GM19328 (cell line): ENCODE data around the gene MLH3.
"Not testable (repeated sequence)": the region's sequence is repeated elsewhere in the genome, so short reads cannot be mapped to it uniquely, and the experiment has no call there.

ENCODE experiments used
- ATAC-seq: cut with Tn5 transposase; IDR thresholded peaks from one replicate; pipeline ENCODE4 v1.9.1; 2021; ENCODE audit warnings: mild to moderate bottlenecking, moderate library complexity; ENCODE audit not compliant: unreplicated experiment

The MLH3 gene

DNA sequence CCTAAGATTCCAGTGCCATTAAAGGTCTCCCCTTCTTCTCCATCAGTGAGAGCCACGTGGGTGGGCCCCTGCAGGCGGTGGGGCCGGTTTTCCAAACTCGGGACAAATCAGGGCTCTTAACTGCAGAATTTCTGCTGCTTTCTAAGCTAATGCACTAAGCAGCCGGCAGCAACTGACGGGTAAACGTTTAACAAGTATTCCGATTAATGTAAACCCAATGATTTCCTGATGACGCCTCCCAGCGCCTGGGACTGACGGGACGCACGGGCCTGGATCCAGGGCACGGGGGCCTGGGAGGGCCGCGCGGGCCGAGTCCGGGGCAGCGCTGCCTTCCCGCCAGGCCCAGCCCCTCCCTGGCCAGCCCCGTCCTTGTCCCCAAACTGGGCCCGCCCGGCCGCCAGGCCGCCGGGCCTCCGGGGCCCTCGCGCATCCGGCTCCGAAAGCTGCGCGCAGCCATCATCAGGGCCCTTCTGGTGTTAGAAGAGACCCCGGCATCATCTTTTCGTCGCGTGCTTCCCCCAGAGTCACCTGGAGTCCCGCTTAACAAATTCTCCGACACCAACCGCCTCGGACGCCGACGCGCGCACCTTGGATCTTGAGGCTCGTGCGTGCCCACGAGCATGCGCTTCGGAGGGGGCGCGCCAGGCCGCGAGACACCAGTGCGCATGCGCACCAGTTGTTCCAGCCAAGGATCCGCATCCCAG lies at the start of gene MLH3:
Gene MLH3, minus strand, starts transcription at position 616 of the 704 bp plus-strand sequence. CDS start 1,812 bp downstream, outside the sequence.
- no peak for ATAC-seq

GRCh38 chr14:75098682-75099081 lies 47.4 kb upstream of the MLH3 start:
- no peak for ATAC-seq

DNA sequence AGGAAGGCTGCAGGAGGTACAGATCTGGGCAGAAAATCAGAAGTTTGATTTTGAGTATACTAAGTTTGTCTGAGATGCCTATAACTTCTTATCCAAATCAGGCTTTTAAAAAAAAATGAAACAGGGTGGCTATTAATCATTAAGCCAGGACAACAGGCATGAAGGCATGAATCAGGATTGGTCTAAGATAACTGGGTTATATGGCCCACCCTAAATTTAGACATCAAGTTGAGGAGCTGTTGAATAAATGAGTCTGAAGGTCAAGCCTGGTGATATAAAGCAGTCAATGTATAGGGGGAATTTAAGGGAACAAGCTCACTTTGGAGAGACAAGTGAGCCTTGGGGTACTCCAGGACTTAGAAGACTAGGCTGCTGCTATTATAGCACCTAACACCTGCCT lies 46.9 kb upstream of the MLH3 start:
- ATAC-seq, result no peak

DNA sequence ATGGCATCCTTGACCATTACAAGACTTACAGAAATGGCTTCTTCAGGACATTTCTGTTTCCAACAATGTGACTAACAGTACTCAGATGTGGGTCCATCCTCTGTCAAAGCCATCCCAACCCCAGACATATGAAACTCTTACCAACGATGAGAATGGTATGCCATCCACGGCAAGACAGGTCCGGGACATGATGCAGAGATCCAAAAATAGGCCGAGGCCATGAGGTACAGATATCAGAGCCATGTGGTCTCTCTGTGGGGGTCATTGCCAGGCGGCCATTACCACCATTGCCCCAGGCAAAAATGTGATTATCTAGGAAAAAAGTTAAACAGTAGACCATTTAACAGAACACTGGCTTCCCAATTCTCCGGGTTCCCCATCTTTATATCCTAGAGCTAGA lies 45.7 kb upstream of the MLH3 start:
- ATAC-seq, result no peak

DNA sequence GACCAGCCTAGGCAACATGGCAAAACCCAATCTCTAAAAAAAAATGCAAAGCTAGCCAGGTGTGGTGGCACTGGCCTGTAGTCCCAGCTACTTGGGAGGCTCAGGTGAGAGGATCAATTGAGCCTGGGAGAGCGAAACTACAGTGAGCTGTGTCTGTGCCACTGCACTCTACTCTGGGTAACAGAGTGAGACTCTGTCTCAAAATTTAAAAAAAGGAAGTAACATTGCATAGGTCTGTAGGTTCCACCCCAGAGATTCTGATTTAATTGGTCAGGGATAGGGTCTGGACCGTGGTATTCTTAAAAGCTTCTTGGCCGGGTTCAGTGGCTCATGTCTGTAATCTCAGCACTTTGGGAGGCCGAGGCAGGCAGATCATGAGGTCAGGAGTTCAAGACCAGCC lies 44.4 kb upstream of the MLH3 start:
- no peak for ATAC-seq

- ATAC-seq, result no peak
Measured at GRCh38 chr14:75094896-75095295, 43.6 kb upstream of the MLH3 start.

GRCh38 chr14:75092698-75093097 lies 41.4 kb upstream of the MLH3 start:
- ATAC-seq, result no peak

- ATAC-seq, result no peak
Measured at GRCh38 chr14:75091251-75091650, 40.0 kb upstream of the MLH3 start.

GRCh38 chr14:75090353-75090752 lies 39.1 kb upstream of the MLH3 start:
- ATAC-seq, result no peak

DNA sequence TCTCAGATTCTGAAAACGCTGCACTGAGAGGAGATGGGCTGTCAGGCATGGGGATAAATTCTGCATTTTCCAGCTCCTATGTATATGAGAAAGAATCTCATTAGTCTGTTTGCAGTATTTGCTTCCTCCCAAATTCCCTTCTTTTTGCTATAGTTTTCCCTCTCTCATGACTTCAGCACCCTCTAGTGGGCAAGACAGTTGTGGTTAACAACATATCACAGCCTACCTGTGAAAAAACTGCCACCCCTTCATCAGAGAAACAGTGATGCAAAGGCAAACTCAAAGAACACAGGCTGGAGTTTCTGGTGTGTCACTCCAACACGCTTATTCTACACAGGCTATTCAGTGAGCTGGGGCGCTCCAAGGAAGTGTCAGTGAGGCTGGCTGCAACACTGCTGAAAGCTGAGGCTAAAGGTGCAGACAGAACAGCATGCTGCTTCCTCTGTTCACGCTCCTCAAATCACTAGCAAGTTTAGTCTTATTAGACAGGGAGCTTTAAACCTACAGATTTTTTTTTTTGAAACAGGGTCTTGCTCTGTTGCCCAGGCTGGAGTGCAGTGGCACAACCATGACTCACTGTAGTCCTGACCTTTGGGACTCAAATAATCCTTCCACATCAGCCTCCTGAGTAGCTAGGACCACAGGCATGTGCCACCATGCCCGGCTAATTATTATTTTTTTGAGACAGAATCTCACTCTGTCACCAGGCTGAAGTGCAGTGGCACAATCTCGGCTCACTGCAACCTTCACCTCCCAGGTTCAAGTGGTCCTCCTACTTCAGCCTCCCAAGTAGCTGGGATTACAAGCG lies 37.5 kb upstream of the MLH3 start:
- ATAC-seq, result no peak

GRCh38 chr14:75088153-75088552 lies 36.9 kb upstream of the MLH3 start:
- no peak for ATAC-seq

DNA sequence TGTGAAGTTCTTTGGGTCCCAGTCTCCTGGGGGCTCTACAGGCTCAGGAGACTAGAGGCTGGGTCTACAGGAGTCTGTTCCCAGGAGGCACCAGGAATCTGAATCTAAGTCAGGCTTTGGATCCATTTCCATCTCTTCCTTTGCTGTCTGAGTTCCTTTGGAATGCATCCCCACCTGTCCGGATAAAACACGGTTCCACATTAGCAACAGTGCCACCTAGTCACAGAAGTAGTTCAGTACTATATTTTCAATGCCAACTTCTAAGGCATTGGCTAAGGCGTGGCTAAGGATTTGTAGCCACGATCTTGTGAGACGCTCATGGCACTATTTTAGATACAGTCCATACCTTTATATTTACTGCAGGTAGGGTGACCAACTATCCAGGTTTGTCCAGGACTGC lies 33.2 kb upstream of the MLH3 start:
- ATAC-seq, result no peak

DNA sequence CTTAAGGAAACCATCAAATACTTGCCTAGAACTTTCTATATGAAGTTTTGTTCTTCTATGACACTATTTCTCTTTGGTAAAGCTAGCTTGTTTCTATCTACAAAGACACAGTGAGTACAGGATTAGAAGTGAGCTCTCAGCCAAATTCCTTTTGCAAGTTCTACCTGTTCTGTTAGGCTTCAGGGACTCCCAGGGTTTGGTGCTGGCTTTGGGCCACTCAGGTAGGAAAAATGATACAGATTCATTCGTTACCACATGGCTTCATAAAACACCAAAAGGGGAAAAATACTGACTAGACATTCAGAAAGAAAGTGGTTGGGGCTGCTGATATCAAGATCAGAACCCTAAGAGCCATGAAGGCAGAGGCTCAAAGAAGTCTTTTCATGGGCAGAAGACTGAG lies 32.0 kb upstream of the MLH3 start:
- no peak for ATAC-seq

GRCh38 chr14:75081660-75082229 lies 30.5 kb upstream of the MLH3 start:
- no peak for ATAC-seq

DNA sequence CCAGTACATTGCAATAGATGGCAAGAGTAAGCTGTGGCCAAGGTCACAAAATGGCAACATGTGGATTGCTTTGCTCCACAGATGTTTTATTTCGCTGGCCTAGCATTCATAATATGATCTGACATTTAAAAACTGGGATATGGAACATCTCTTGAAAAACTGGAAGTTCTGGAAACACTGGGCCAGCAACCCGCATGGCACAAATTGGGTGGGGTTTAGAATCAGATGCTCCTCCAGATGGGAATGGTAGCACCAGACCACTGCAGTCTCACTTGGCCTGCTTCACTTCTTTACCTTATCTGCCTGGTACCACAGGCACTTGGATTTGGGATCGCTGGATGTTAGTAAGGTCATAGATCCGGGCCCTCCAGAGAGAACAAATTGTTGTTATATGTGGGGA lies 28.3 kb upstream of the MLH3 start:
- ATAC-seq, result no peak

- no peak for ATAC-seq
Measured at GRCh38 chr14:75077794-75078193, 26.5 kb upstream of the MLH3 start.

DNA sequence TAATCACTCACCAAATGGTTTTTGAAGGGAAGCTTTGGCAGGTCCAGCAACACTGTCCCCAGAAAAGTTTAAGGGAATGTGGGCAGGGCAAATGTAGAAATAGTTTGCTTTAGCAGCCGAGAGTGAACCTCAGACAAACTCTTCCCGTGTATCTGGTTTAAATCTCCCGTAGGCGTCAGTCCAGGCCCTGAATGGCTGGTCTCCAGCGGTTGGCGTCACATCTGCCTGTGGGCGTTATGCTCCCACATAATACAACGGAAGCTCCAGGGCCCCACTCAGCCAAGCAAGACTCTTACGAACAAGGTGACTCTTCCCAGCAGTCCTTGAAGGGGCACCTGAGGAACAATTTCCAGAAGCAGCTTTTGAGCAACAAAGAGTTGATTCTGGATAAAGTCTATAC lies 19.1 kb upstream of the MLH3 start:
- ATAC-seq, result no peak

GRCh38 chr14:75069811-75070145 lies 18.5 kb upstream of the MLH3 start:
- no peak for ATAC-seq

GRCh38 chr14:75069121-75069810 lies 18.0 kb upstream of the MLH3 start, which contains the start of gene ZC2HC1C:
TSS of gene ZC2HC1C (plus strand) at chr14:75069641. CDS start at chr14:75070574, 933 bp downstream.
- peak; percentile 60 for ATAC-seq

DNA sequence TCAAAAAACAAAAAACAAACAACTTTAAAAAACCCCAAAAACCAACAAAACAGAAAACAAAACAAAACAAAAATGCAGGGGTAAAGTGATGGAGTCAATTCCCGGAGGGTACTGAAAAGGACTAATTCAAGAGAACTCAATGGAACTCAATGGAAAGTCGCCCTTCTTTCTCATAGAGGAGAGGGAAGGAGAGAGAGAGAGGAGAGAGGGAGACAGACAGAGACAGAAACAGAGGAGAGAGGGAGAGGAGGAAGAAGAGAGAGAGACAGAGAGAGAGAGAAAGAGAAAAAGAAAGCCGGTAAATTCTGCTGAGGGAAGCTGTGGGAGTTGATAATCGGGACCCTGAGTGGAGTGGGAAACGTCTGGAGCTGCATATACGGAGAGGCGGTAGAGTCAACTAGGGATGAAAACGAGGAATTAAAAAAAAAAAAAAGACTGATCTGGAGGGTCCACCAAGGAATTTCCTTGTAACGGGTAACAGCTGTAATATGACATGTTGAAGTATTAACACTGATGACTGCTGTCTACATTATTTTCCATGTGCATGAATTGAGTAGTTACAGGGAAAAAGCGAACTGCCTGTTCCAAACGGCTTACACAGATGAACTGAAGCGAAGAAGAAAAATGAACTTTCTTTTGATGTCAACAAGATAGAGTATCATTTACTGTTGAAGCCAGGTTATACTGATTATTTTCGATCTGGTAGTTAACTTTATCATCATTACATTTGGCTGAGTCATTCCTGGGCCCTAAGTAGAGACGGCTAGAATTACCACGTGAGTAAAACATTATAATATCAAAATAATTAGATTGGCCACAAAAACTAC lies 17.2 kb upstream of the MLH3 start:
- ATAC-seq, result no peak

- ATAC-seq, result not testable (repeated sequence)
Measured at GRCh38 chr14:75067765-75068164, 16.5 kb upstream of the MLH3 start.
